ENCODE results near the gene CHST12.
A peak's percentile ranks its signal among the peaks of the same experiment; 100 is the strongest.

Gene CHST12

GRCh38 chr7:2474224-2474623 is 70.8 kb downstream of the CHST12 start:
- H2BK12ac ChIP-seq (ENCODE audit: low read length): no peak overlapping the region
- no peak overlapping the region for H3K23ac ChIP-seq (ENCODE audit: low read length)
- no peak overlapping the region for H2AFZ ChIP-seq (ENCODE audit: insufficient read depth, low read length, poor library complexity)
- H3K79me1 ChIP-seq (ENCODE audit: low read length): peaks cover 5% of the 10 kb centered on the region
- H3K79me2 ChIP-seq (ENCODE audit: control insufficient read depth, insufficient read depth, low read length, poor library complexity): no peaks in the 10 kb centered on the region
- no peak overlapping the region for H4K8ac ChIP-seq (ENCODE audit: low read depth, low read length)
- no peaks in the 10 kb centered on the region for H3K27me3 ChIP-seq (ENCODE audit: insufficient read depth, low read length)
- H3K18ac ChIP-seq (ENCODE audit: low read length): no peak overlapping the region
- WGBS (ENCODE audit: extremely low coverage, insufficient coverage, insufficient read length): no CpG with 5 or more reads among the region's 15 CpGs
- H3K9ac ChIP-seq (ENCODE audit: low read length): no peak overlapping the region
- H4K91ac ChIP-seq (ENCODE audit: low read depth, low read length): no peak overlapping the region
- H3K4me1 ChIP-seq (ENCODE audit: control insufficient read depth in 1 of 2, insufficient read depth in 2 of 2, low read length in 2 of 2): peaks cover 8% of the 10 kb centered on the region in 2 experiments
- H2BK120ac ChIP-seq (ENCODE audit: insufficient read depth, low read length, poor library complexity): no peak overlapping the region
- H3K14ac ChIP-seq (ENCODE audit: low read length): no peak overlapping the region
- no peak overlapping the region for H3K4me3 ChIP-seq (ENCODE audit: low read depth, low read length)
- H3K9me3 ChIP-seq (ENCODE audit: insufficient read depth, low read depth, low read length): peaks cover 4% of the 10 kb centered on the region
- H2AK5ac ChIP-seq (ENCODE audit: low read length): no peak overlapping the region
- H3K27ac ChIP-seq (ENCODE audit: low read depth, low read length): no peak overlapping the region
- H4K12ac ChIP-seq (ENCODE audit: low read depth, low read length): no peak overlapping the region
- no peak for DNase-seq
- no peak overlapping the region for H3K4ac ChIP-seq (ENCODE audit: low read depth, low read length)
- H2BK5ac ChIP-seq (ENCODE audit: low read depth, low read length, poor library complexity): no peak overlapping the region
- no peaks in the 10 kb centered on the region for H3K36me3 ChIP-seq (ENCODE audit: control insufficient read depth in 1 of 2, insufficient read depth in 2 of 2, low read length in 2 of 2)
- H3K4me2 ChIP-seq (ENCODE audit: low read length): no peak overlapping the region

- peaks cover 8% of the 10 kb centered on the region in 2 experiments for H3K4me1 ChIP-seq (ENCODE audit: control insufficient read depth in 1 of 2, insufficient read depth in 2 of 2, low read length in 2 of 2)
- no peak overlapping the region for H3K23ac ChIP-seq (ENCODE audit: low read length)
- H3K27ac ChIP-seq (ENCODE audit: low read depth, low read length): no peak overlapping the region
- H4K8ac ChIP-seq (ENCODE audit: low read depth, low read length): no peak overlapping the region
- no peak overlapping the region for H3K14ac ChIP-seq (ENCODE audit: low read length)
- no peak overlapping the region for H2BK5ac ChIP-seq (ENCODE audit: low read depth, low read length, poor library complexity)
- no peak overlapping the region for H3K9ac ChIP-seq (ENCODE audit: low read length)
- H3K79me1 ChIP-seq (ENCODE audit: low read length): peaks cover 5% of the 10 kb centered on the region
- no peak overlapping the region for H2AK5ac ChIP-seq (ENCODE audit: low read length)
- no peak overlapping the region for H3K18ac ChIP-seq (ENCODE audit: low read length)
- no peak overlapping the region for H2BK120ac ChIP-seq (ENCODE audit: insufficient read depth, low read length, poor library complexity)
- no peak overlapping the region for H2BK12ac ChIP-seq (ENCODE audit: low read length)
- no CpG with 5 or more reads among the region's 28 CpGs for WGBS (ENCODE audit: extremely low coverage, insufficient coverage, insufficient read length)
- H3K27me3 ChIP-seq (ENCODE audit: insufficient read depth, low read length): no peaks in the 10 kb centered on the region
- no peak overlapping the region for H4K12ac ChIP-seq (ENCODE audit: low read depth, low read length)
- H3K4ac ChIP-seq (ENCODE audit: low read depth, low read length): no peak overlapping the region
- H2AFZ ChIP-seq (ENCODE audit: insufficient read depth, low read length, poor library complexity): no peak overlapping the region
- H3K9me3 ChIP-seq (ENCODE audit: insufficient read depth, low read depth, low read length): peaks cover 4% of the 10 kb centered on the region
- H3K4me2 ChIP-seq (ENCODE audit: low read length): no peak overlapping the region
- no peak overlapping the region for H3K4me3 ChIP-seq (ENCODE audit: low read depth, low read length)
- H4K91ac ChIP-seq (ENCODE audit: low read depth, low read length): no peak overlapping the region
- no peaks in the 10 kb centered on the region for H3K79me2 ChIP-seq (ENCODE audit: control insufficient read depth, insufficient read depth, low read length, poor library complexity)
- no peaks in the 10 kb centered on the region for H3K36me3 ChIP-seq (ENCODE audit: control insufficient read depth in 1 of 2, insufficient read depth in 2 of 2, low read length in 2 of 2)
- DNase-seq: peak in 1 of 2 donors; percentile 16
These were observed 71.6 kb downstream of the CHST12 start for GRCh38 chr7:2474813-2475677.

- Histone ChIP-seq H3K79me2 (ENCODE audit: control insufficient read depth, insufficient read depth, low read length, poor library complexity) (no peaks in the 10 kb centered on the region), H3K79me1 (ENCODE audit: low read length) (peaks cover 5% of the 10 kb centered on the region), H4K91ac (ENCODE audit: low read depth, low read length) (no peak overlapping the region), H4K12ac (ENCODE audit: low read depth, low read length) (no peak overlapping the region), H3K27me3 (ENCODE audit: insufficient read depth, low read length) (no peaks in the 10 kb centered on the region), H3K18ac (ENCODE audit: low read length) (no peak overlapping the region), H2BK120ac (ENCODE audit: insufficient read depth, low read length, poor library complexity) (no peak overlapping the region), H3K23ac (ENCODE audit: low read length) (no peak overlapping the region), H4K8ac (ENCODE audit: low read depth, low read length) (no peak overlapping the region), H2BK5ac (ENCODE audit: low read depth, low read length, poor library complexity) (no peak overlapping the region), H3K9me3 (ENCODE audit: insufficient read depth, low read depth, low read length) (peaks cover 4% of the 10 kb centered on the region), H3K4me2 (ENCODE audit: low read length) (no peak overlapping the region), H3K4me1 (ENCODE audit: control insufficient read depth in 1 of 2, insufficient read depth in 2 of 2, low read length in 2 of 2) (peaks cover 8% of the 10 kb centered on the region in 2 experiments), H3K14ac (ENCODE audit: low read length) (no peak overlapping the region), H2AK5ac (ENCODE audit: low read length) (no peak overlapping the region), H3K4me3 (ENCODE audit: low read depth, low read length) (no peak overlapping the region), H3K27ac (ENCODE audit: low read depth, low read length) (no peak overlapping the region), H3K4ac (ENCODE audit: low read depth, low read length) (no peak overlapping the region), H3K9ac (ENCODE audit: low read length) (no peak overlapping the region), H2BK12ac (ENCODE audit: low read length) (no peak overlapping the region), H2AFZ (ENCODE audit: insufficient read depth, low read length, poor library complexity) (no peak overlapping the region), H3K36me3 (ENCODE audit: control insufficient read depth in 1 of 2, insufficient read depth in 2 of 2, low read length in 2 of 2) (no peaks in the 10 kb centered on the region)
- no peak for DNase-seq
- no CpG with 5 or more reads among the region's 18 CpGs for WGBS (ENCODE audit: extremely low coverage, insufficient coverage, insufficient read length)
These were observed 72.2 kb downstream of the CHST12 start for GRCh38 chr7:2475678-2476015.

- no peak within 1 kb of the TSS for H3K9ac ChIP-seq (ENCODE audit: low read length)
- no peak within 1 kb of the TSS for H3K4ac ChIP-seq (ENCODE audit: low read depth, low read length)
- H2AK5ac ChIP-seq (ENCODE audit: low read length): no peak within 1 kb of the TSS
- peaks cover 3% of the 10 kb centered on the region for H3K79me1 ChIP-seq (ENCODE audit: low read length)
- H2BK120ac ChIP-seq (ENCODE audit: insufficient read depth, low read length, poor library complexity): no peak within 1 kb of the TSS
- H3K27me3 ChIP-seq (ENCODE audit: insufficient read depth, low read length): no peaks in the 10 kb centered on the region
- peaks cover 3 to 5% of the 10 kb centered on the region in 2 experiments for H3K4me1 ChIP-seq (ENCODE audit: control insufficient read depth in 1 of 2, insufficient read depth in 2 of 2, low read length in 2 of 2)
- H3K79me2 ChIP-seq (ENCODE audit: control insufficient read depth, insufficient read depth, low read length, poor library complexity): no peaks in the 10 kb centered on the region
- H3K18ac ChIP-seq (ENCODE audit: low read length): no peak within 1 kb of the TSS
- H3K36me3 ChIP-seq (ENCODE audit: control insufficient read depth in 1 of 2, insufficient read depth in 2 of 2, low read length in 2 of 2): no peaks in the 10 kb centered on the region
- H3K23ac ChIP-seq (ENCODE audit: low read length): no peak within 1 kb of the TSS
- no CpG with 5 or more reads among the region's 16 CpGs for WGBS (ENCODE audit: extremely low coverage, insufficient coverage, insufficient read length)
- H3K9me3 ChIP-seq (ENCODE audit: insufficient read depth, low read depth, low read length): peaks cover 4% of the 10 kb centered on the region
- no peak within 1 kb of the TSS for H2BK12ac ChIP-seq (ENCODE audit: low read length)
- no peak within 1 kb of the TSS for H3K4me3 ChIP-seq (ENCODE audit: low read depth, low read length)
- no peak within 1 kb of the TSS for H4K91ac ChIP-seq (ENCODE audit: low read depth, low read length)
- no peak within 1 kb of the TSS for H3K14ac ChIP-seq (ENCODE audit: low read length)
- H3K4me2 ChIP-seq (ENCODE audit: low read length): no peak within 1 kb of the TSS
- no peak within 1 kb of the TSS for H2AFZ ChIP-seq (ENCODE audit: insufficient read depth, low read length, poor library complexity)
- no peak for DNase-seq
- H2BK5ac ChIP-seq (ENCODE audit: low read depth, low read length, poor library complexity): no peak within 1 kb of the TSS
- H4K12ac ChIP-seq (ENCODE audit: low read depth, low read length): no peak within 1 kb of the TSS
- H3K27ac ChIP-seq (ENCODE audit: low read depth, low read length): no peak within 1 kb of the TSS
- no peak within 1 kb of the TSS for H4K8ac ChIP-seq (ENCODE audit: low read depth, low read length)
These were observed 72.9 kb downstream of the CHST12 start, which contains the start of gene GRIFIN for GRCh38 chr7:2476298-2476697. GRIFIN (minus strand) TSS chr7:2476398; CDS start chr7:2476383, 15 bp downstream.

Data from trophoblast cell (in vitro differentiated cells and primary cell).